Heart right ventricle (tissue), 16 donors: ENCODE results near the gene MYO6. TPM values are rescaled to one million over a fixed set of nuclear protein-coding genes. Genes with fewer than 3 reads are reported as not detected.
"Not testable (repeated sequence)": the region's sequence is repeated elsewhere in the genome, so short reads cannot be mapped to it uniquely, and the experiment has no call there.

ENCODE experiments used
- ATAC-seq, 8 donors: fragments of 200-7000 bp; cut with Tn5 transposase; one replicate each; pipeline ENCODE4 v1.9.1; 2020; ENCODE audit warnings: mild to moderate bottlenecking in 8 of 8, moderate library complexity in 8 of 8, moderate number of reproducible peaks in 1 of 8
- DNase-seq, 2 donors: peaks; one replicate each; pipeline ENCODE4 v3.0.0-alpha.2; 2020
- H3K27ac ChIP-seq, 10 donors: fragments of 200-600 bp; sonication (generic) in 2 of 10; one replicate each; pipeline versions ENCODE4 v1.5.0 to v1.8.0; 2020 to 2022; ENCODE audit warnings: mild to moderate bottlenecking in 3 of 10
- H3K27me3 ChIP-seq, 7 donors: fragments of 200-600 bp; one replicate each; pipeline ENCODE4 v1.8.0; 2021 to 2022; ENCODE audit warnings: mild to moderate bottlenecking in 2 of 7
- H3K36me3 ChIP-seq, 9 donors: fragments of 200-600 bp; sonication (generic) in 1 of 9; one replicate each; pipeline versions ENCODE4 v1.5.0 to v1.8.0; 2020 to 2022; ENCODE audit warnings: mild to moderate bottlenecking in 2 of 9
- H3K4me1 ChIP-seq, 9 donors: fragments of 200-600 bp; sonication (generic) in 1 of 9; one replicate each; pipeline versions ENCODE4 v1.5.0 to v1.8.0; 2020 to 2022; ENCODE audit warnings: mild to moderate bottlenecking in 4 of 9
- H3K4me3 ChIP-seq, 10 donors: fragments of 200-600 bp; sonication (generic) in 2 of 10; one replicate each; pipeline versions ENCODE4 v1.5.0 to v1.8.0; 2020 to 2022; ENCODE audit warnings: mild to moderate bottlenecking in 7 of 10, moderate library complexity in 2 of 10
- H3K9me3 ChIP-seq, 11 donors: fragments of 200-600 bp in 10 of 11; sonication (generic) in 2 of 11; one replicate each; pipeline versions ENCODE4 v1.5.0 to v1.8.0; 2013 to 2022; ENCODE audit warnings: mild to moderate bottlenecking in 2 of 11, control low read depth in 1 of 11, moderate library complexity in 1 of 11
- WGBS, 2 donors: extraction: QIAGEN DNeasy Blood & Tissue Kit; methylation state at CpG; one replicate each; pipeline ENCODE4 v1.1.7; 2013; ENCODE audit warnings: inconsistent platforms in 1 of 2; 5-methylcytosine and 5-hydroxymethylcytosine counted together
- intact Hi-C, 10 donors: fragments of 100-400 bp; cut with DNase I; formaldehyde crosslinking; loops; one replicate each; pipeline versions ENCODE4 v1.11.1 to v1.14.2; 2022
- polyA plus RNA-seq, 2 donors: library from polyadenylated mRNA; stranded (reverse); fragments of 200-250 nt; gene quantifications; one replicate each; pipeline ENCODE4 v1.2.3, GENCODE V29; 2013
- total RNA-seq, 10 donors: library from RNA; stranded (reverse); fragmentation: NEBNext Ultra II Directional in 3 of 10; extraction: Animal tissue kit (Norgen Biotek cat#: 25700) in 3 of 10; gene quantifications; one replicate each; pipeline versions ENCODE4 v1.2.1 to v1.2.4, GENCODE V29; 2021 to 2023
- TF ChIP-seq, protein P1 (sequence below), 9 donors: fragments of 200-600 bp; sonication (generic) in 2 of 9; IDR thresholded peaks; one replicate each; pipeline versions ENCODE4 v1.5.0 to v1.8.0; 2021 to 2022; ENCODE audit warnings: antibody characterized with exemption in 9 of 9, mild to moderate bottlenecking in 5 of 9, moderate library complexity in 1 of 9
- donor health status: Arrhythmogenic right ventricular cardiomyopathy.
- donor health status: ischemic (EF 13 %, LVEDD 7.1; RV severe dilation, severe dysfunction).
- donor health status: healthy with polysubstance abuse.
- donor health status: DM: no; HTN: yes; CAD: no.
- donor health status: DM: no; HTN: no; CAD: no.
- donor health status: ischemic (EF 25% LVEDD 6.9; RV normal size, moderate dysfunction).
- donor health status: ischemic (EF 25% LVEDD 5.7; RV mildly dilated, moderate dysfunction).
- donor health status: healthy.
- donor health status: DM: yes; HTN: yes; CAD: no.
- donor health status: Ischemic cardiomyopathy.
- donor health status: ischemic (EF 35%, LVEDD 5.7; RV mildly dilated, moderate dysfunction).
- donor health status: nonischemic (EF 11% LVEDD 7.7; RV severe dilation, severe dysfunction).
- donor health status: DM: yes; HTN: yes; CAD: no.
- donor health status: PGD.
- donor health status: ischemic (EF 29% LVEDD 5.4; RV normal size, mild dysfunction).
- donor health status: nonischemic (EF 23%, LVEDD 6.1; RV moderate dilation, normal function).

MYO6 gene
- total and polyA plus RNA-seq, 12 donors: 2.4 to 9.7 (median 5.1) TPM

DNA sequence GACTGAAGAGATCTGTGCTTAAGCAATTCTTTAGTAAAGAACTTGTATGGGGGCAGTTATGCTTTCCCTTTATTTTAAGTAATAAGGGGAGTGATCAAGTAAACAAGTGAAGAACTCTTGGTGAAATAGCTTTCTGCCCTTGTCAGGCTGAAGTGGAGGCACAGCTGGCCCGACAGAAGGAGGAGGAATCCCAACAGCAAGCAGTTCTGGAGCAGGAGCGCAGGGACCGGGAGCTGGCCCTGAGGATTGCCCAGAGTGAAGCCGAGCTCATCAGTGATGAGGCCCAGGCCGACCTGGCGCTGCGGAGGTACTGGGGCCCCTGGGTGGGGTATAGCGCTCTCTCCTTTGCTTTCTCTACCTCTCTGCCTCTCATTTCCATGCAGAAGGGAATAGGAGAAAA lies 143.3 kb downstream of the MYO6 start:
- no peak overlapping the region for H3K27ac ChIP-seq
- H3K4me1 ChIP-seq: no peaks in the 10 kb centered on the region
- no peaks in the 10 kb centered on the region for H3K9me3 ChIP-seq
- peaks cover 0 to 67% (median 17%) of the 10 kb centered on the region in 9 donors for H3K36me3 ChIP-seq
- no peak for DNase-seq
- ATAC-seq: no peak
- TF ChIP-seq, protein P1, sequence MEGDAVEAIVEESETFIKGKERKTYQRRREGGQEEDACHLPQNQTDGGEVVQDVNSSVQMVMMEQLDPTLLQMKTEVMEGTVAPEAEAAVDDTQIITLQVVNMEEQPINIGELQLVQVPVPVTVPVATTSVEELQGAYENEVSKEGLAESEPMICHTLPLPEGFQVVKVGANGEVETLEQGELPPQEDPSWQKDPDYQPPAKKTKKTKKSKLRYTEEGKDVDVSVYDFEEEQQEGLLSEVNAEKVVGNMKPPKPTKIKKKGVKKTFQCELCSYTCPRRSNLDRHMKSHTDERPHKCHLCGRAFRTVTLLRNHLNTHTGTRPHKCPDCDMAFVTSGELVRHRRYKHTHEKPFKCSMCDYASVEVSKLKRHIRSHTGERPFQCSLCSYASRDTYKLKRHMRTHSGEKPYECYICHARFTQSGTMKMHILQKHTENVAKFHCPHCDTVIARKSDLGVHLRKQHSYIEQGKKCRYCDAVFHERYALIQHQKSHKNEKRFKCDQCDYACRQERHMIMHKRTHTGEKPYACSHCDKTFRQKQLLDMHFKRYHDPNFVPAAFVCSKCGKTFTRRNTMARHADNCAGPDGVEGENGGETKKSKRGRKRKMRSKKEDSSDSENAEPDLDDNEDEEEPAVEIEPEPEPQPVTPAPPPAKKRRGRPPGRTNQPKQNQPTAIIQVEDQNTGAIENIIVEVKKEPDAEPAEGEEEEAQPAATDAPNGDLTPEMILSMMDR (IDR thresholded peaks at IDR 0.05): no peak
- intact Hi-C loops: loop anchor here in 1 of 10 donors (10.0 kb wide), 1 partner anchor 1562 kb away; no protein-coding TSS in a partner anchor
- no peak overlapping the region for H3K4me3 ChIP-seq
- 89 to 93% methylated on average over 8 of the region's 8 CpGs for WGBS, 2 donors
- no peaks in the 10 kb centered on the region for H3K27me3 ChIP-seq

DNA sequence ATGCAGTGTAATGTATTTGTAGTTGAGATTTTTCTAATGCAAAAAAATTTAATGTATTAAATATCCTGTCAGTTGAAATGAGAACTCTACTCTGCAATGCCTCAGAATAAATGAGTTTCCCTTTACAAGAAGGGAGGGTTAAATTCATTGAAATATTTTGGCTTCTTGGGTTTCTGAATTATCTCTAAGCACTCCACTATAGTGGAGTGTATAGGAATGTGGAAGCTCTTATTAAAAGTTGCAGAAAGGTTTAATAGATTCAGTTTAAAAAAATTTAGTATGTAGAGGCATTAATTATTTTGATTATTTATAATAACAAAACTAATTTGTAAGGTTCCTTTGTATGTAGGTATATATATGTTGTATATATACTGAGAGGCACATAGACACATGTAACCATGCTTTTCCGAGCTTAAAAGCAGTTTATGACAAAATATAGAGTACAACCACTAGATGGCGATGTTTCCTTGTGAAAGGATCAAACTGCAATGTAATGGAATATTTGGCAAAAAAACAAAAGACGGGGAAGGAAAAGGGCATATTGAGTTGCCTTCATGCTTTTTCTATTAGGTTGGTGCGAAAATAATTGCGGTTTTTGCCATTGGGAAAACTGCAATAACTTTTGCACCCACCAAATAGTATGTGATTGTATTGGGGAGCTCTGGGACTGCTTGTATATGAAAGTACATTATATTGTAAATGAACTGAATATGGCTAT lies 144.2 kb downstream of the MYO6 start:
- 12 to 14% methylated on average over 5 of the region's 5 CpGs for WGBS, 2 donors

DNA sequence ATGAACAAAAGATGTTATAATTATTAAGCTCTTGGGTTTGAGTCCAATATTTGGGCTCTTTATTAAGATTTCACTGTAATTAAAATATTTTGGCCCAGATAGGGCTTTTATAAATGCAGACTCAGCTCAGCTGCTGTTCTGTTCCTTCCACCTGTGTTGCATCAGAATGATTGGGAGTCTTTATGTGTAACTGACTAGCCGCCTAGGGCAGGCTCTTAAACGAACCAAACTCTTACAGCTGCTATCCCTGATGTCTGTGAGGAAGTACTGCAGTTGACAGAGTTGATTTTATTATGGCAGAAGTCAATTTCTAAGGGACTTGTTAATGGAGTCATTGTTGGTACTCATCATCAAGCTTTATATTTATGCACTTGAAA lies 144.7 kb downstream of the MYO6 start:
- Histone ChIP-seq H3K27ac (no peak overlapping the region), H3K4me3 (no peak overlapping the region), H3K27me3 (no peaks in the 10 kb centered on the region), H3K4me1 (no peaks in the 10 kb centered on the region), H3K36me3 (peaks cover 0 to 65% (median 17%) of the 10 kb centered on the region in 9 donors), H3K9me3 (no peaks in the 10 kb centered on the region)
- TF ChIP-seq, protein P1 (IDR thresholded peaks at IDR 0.05): no peak
- ATAC-seq (no peak), DNase-seq (no peak)
- WGBS, 2 donors: 67 to 70% methylated on average over 2 of the region's 2 CpGs
- intact Hi-C loops: loop anchor here in 1 of 10 donors (10.0 kb wide), 1 partner anchor 1561 kb away; no protein-coding TSS in a partner anchor

More for the DNA sequence above, 144.2 kb downstream of the MYO6 start:
- H3K4me1 ChIP-seq: no peaks in the 10 kb centered on the region
- ATAC-seq: peak in 1 of 8 donors; percentile 39
- TF ChIP-seq, protein P1 (IDR thresholded peaks at IDR 0.05): peak; percentile 47 to 80 (median 72)
- DNase-seq: no peak
- H3K4me3 ChIP-seq: no peak overlapping the region
- intact Hi-C loops: loop anchor here in 1 of 10 donors (10.0 kb wide), 1 partner anchor 1562 kb away; no protein-coding TSS in a partner anchor
- no peaks in the 10 kb centered on the region for H3K9me3 ChIP-seq
- no peak overlapping the region for H3K27ac ChIP-seq
- H3K27me3 ChIP-seq: no peaks in the 10 kb centered on the region
- H3K36me3 ChIP-seq: peaks cover 0 to 65% (median 17%) of the 10 kb centered on the region in 9 donors

DNA sequence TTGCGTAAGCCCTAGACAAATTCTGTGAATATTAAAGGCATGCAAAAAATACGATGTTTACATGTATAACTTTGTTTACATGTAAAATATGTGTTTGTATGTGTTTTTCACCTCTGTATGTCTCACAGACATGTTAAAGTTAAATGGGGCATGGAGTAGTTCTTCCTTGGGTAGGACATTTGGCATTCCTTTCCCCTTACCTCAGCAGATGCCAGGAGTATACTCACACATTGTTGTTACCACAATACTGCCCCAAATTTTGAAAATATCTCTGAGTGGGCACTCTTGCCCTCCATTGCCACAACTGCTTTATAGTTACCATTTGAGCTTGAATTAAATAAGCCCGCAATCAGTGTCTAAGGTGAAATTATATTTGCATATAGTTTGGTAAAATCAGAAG lies 147.5 kb downstream of the MYO6 start:
- Histone ChIP-seq H3K36me3 (peaks cover 0 to 44% (median 5%) of the 10 kb centered on the region in 9 donors), H3K27me3 (no peaks in the 10 kb centered on the region), H3K4me1 (no peaks in the 10 kb centered on the region), H3K4me3 (no peak overlapping the region), H3K9me3 (peaks cover 0 to 4% (median 0%) of the 10 kb centered on the region in 11 donors), H3K27ac (no peak overlapping the region)
- no peak for ATAC-seq
- TF ChIP-seq, protein P1 (IDR thresholded peaks at IDR 0.05): no peak
- intact Hi-C loops: loop anchor here in 1 of 10 donors (10.0 kb wide), 1 partner anchor 1558 kb away; no protein-coding TSS in a partner anchor
- DNase-seq: no peak
- 82 to 97% methylated on average over 3 of the region's 3 CpGs for WGBS, 2 donors

DNA sequence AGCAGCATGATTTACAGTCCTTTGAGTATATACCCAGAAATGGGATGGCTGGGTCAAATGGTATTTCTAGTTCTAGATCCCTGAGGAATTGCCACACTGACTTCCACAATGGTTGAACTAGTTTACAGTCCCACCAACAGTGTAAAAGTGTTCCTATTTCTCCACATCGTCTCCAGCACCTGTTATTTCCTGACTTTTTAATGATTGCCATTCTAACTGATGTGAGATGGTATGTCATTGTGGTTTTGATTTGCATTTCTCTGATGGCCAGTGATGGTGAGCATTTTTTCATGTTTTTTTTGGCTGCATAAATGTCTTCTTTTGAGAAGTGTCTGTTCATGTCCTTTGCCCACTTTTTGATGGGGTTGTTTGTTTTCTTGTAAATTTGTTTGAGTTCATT lies 151.2 kb downstream of the MYO6 start:
- H3K4me3 ChIP-seq, H3K4me1 ChIP-seq, H3K27ac ChIP-seq, H3K27me3 ChIP-seq, ATAC-seq, DNase-seq, H3K9me3 ChIP-seq, intact Hi-C loops: not testable (repeated sequence)
- peaks cover 0 to 16% (median 0%) of the 10 kb centered on the region in 9 donors for H3K36me3 ChIP-seq
- WGBS, 2 donors: 96 to 100% methylated on average over 1 of the region's 1 CpG

DNA sequence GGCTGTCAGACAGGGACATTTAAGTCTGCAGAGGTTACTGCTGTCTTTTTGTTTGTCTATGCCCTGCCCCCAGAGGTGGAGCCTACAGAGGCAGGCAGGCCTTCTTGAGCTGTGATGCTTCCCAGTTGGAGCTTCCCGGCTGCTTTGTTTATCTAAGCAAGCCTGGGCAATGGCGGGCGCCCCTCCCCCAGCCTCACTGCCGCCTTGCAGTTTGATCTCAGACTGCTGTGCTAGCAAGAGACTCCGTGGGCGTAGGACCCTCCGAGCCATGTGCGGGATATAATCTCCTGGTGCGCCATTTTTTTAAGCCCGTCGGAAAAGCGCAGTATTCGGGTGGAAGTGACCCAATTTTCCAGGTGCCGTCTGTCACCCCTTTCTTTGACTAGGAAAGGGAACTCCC lies 156.1 kb downstream of the MYO6 start:
- H3K27me3 ChIP-seq, ATAC-seq, H3K4me1 ChIP-seq, intact Hi-C loops, H3K4me3 ChIP-seq, DNase-seq, H3K9me3 ChIP-seq, H3K27ac ChIP-seq: not testable (repeated sequence)
- WGBS, 2 donors: 97% methylated on average over 14 of the region's 14 CpGs
- peaks cover 0 to 21% (median 0%) of the 10 kb centered on the region in 9 donors for H3K36me3 ChIP-seq
